ENCODE measurements around the gene PLB1.
"Not testable (repeated sequence)": the region's sequence is repeated elsewhere in the genome, so short reads cannot be mapped to it uniquely, and the experiment has no call there.

The PLB1 gene

GRCh38 chr2:28457237-28457636 is 38.6 kb upstream of the PLB1 start:
- FAIRE-seq: no peak
- TF ChIP-seq POLR2A (IDR thresholded peaks at IDR 0.05; ENCODE audit: low read depth, low read length): no peak
- no peak for DNase-seq (ENCODE audit: insufficient read length, low spot score)

- FAIRE-seq (no peak), DNase-seq (ENCODE audit: insufficient read length, low spot score) (no peak)
- no peak for TF ChIP-seq POLR2A (IDR thresholded peaks at IDR 0.05; ENCODE audit: low read depth, low read length)
Measured at GRCh38 chr2:28461056-28461455, 34.8 kb upstream of the PLB1 start.

- no peak for FAIRE-seq
- no peak for DNase-seq (ENCODE audit: insufficient read length, low spot score)
- TF ChIP-seq POLR2A (IDR thresholded peaks at IDR 0.05; ENCODE audit: low read depth, low read length): no peak
Measured at GRCh38 chr2:28462122-28462521, 33.7 kb upstream of the PLB1 start.

DNA sequence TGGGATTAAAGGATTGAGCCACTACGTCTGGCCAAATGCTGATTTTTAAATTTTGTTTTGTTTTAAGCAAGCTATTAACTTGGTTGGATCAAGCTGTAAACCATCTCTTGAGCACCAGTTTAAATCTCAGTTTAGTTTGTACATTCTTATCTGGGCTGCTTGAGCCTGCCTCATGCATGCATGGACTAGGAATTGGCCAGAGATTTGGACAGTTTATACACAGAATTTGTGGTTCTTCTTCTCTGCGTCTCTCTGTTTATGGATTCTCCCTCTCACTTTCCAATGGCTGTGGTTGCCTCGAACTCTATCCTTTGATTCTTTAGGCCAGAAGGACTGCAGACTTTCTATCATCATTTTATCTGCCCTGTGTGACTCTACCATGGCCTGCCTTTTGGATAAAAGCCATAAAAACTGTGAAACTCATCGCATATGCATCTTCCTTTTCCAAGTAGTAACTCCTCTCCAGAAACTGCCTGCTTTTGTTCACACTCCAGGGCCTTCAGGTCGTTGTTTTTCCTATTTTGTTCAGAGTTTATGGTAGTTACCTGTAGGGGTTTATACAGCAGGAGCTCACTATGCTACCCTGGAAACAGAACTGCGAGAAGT is 32.5 kb upstream of the PLB1 start:
- FAIRE-seq (no peak), DNase-seq (ENCODE audit: insufficient read length, low spot score) (no peak)
- TF ChIP-seq POLR2A (IDR thresholded peaks at IDR 0.05; ENCODE audit: low read depth, low read length): no peak

GRCh38 chr2:28463893-28464292 is 32.0 kb upstream of the PLB1 start:
- FAIRE-seq (no peak), DNase-seq (ENCODE audit: insufficient read length, low spot score) (no peak)
- TF ChIP-seq POLR2A (IDR thresholded peaks at IDR 0.05; ENCODE audit: low read depth, low read length): no peak

GRCh38 chr2:28465148-28465885 is 30.5 kb upstream of the PLB1 start:
- DNase-seq (ENCODE audit: insufficient read length, low spot score) (no peak), FAIRE-seq (no peak)
- no peak for TF ChIP-seq POLR2A (IDR thresholded peaks at IDR 0.05; ENCODE audit: low read depth, low read length)

- DNase-seq (ENCODE audit: insufficient read length, low spot score) (no peak), FAIRE-seq (no peak)
- TF ChIP-seq POLR2A (IDR thresholded peaks at IDR 0.05; ENCODE audit: low read depth, low read length): no peak
Measured at GRCh38 chr2:28469304-28469703, 26.6 kb upstream of the PLB1 start.

- TF ChIP-seq POLR2A (IDR thresholded peaks at IDR 0.05; ENCODE audit: low read depth, low read length): no peak
- DNase-seq (ENCODE audit: insufficient read length, low spot score) (no peak), FAIRE-seq (no peak)
Measured at GRCh38 chr2:28469947-28470535, 25.8 kb upstream of the PLB1 start.

DNA sequence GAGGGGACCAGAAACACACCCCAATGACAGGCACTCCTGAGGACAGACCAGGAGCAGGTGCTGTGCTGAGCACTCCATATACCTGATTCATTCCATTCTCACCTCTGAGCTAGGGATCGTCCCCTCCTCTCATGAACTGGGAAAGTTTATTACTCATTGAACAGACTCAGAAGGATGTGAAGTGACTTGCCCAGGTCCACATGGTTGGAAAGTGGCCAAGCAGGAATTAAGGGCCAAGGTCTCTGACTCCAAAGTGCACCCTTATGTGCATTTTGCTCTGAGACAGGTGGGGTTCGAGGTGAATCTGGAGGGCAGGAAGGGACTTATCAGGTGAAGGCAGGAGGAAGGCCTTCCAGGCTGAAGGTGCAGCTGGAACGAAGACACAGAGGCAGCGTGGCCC is 25.1 kb upstream of the PLB1 start:
- DNase-seq (ENCODE audit: insufficient read length, low spot score) (no peak), FAIRE-seq (no peak)
- TF ChIP-seq POLR2A (IDR thresholded peaks at IDR 0.05; ENCODE audit: low read depth, low read length): no peak

DNA sequence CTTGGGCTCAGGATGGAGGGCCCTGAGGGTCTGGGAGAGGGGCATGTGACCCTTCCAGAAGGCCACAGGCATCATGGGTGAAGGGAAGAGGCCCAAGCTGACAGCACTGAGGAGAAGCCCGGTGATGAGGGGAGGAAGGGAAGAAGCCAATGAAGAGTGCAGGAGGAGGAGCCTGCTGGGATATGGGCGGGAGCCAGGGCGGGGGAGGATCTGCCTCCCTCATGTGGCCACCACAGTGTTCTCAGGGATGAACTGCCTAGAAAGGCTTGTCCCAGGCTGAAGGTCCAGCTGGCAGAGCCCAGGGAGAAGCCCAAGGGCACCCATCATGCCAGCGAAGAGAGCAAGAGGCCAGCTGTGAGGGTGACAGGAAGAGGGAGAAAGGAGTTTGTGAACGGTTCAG is 24.6 kb upstream of the PLB1 start:
- DNase-seq (ENCODE audit: insufficient read length, low spot score) (no peak), FAIRE-seq (no peak)
- TF ChIP-seq POLR2A (IDR thresholded peaks at IDR 0.05; ENCODE audit: low read depth, low read length): no peak

DNA sequence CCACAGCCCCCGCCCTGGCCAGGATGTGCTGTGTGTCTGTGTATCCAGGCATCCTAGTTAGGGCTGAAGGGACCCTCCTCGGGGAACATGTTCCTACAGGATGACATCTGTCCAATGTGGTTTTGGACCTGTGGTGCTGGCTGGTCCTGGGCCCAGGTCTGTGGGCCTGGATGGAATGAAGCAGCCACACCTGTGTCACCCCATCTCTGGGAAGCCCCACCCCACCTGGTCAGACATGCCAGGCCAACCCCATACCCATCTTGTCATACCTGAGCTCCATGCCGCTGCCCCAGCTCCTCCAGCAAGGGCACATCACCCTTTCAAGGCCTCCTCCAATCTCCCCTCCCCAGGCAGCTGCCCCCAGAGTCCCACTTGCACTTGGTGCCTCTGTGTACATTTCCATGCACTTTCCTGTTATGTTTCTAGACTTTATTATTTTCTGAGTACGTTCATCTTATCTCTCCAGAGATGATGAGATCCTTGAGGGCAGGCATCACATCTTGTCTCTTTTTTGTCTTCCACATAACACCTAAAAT is 24.1 kb upstream of the PLB1 start:
- FAIRE-seq: no peak

GRCh38 chr2:28472641-28473040 is 23.2 kb upstream of the PLB1 start:
- not testable (repeated sequence) for FAIRE-seq

More for the DNA sequence above, 24.1 kb upstream of the PLB1 start:
- no peak for DNase-seq (ENCODE audit: insufficient read length, low spot score)
- no peak for TF ChIP-seq POLR2A (IDR thresholded peaks at IDR 0.05; ENCODE audit: low read depth, low read length)

GRCh38 chr2:28475088-28475595 is 20.7 kb upstream of the PLB1 start:
- FAIRE-seq: no peak
- DNase-seq (ENCODE audit: insufficient read length, low spot score): no peak
- TF ChIP-seq POLR2A (IDR thresholded peaks at IDR 0.05; ENCODE audit: low read depth, low read length): no peak

More at GRCh38 chr2:28472641-28473040, 23.2 kb upstream of the PLB1 start:
- DNase-seq (ENCODE audit: insufficient read length, low spot score): not testable (repeated sequence)

- no peak for FAIRE-seq
- no peak for TF ChIP-seq POLR2A (IDR thresholded peaks at IDR 0.05; ENCODE audit: low read depth, low read length)
- DNase-seq (ENCODE audit: insufficient read length, low spot score): no peak
Measured at GRCh38 chr2:28477087-28477486, 18.8 kb upstream of the PLB1 start.
